Skeletal muscle satellite cell (primary cell): ENCODE measurements around the gene NNMT.

Experiments used
- H3K27me3 ChIP-seq: 2 replicates; pipeline ENCODE4 v1.7.0; 2013; ENCODE audit warnings: low read length; ENCODE audit not compliant: control insufficient read depth, insufficient read depth
- H3K36me3 ChIP-seq: 2 replicates; pipeline ENCODE4 v1.7.0; 2013; ENCODE audit warnings: mild to moderate bottlenecking, control low read depth, low read length; ENCODE audit not compliant: insufficient read depth
- H3K4me1 ChIP-seq: 2 replicates; pipeline ENCODE4 v1.7.0; 2013; ENCODE audit warnings: low read length; ENCODE audit not compliant: control insufficient read depth, insufficient read depth
- H3K4me2 ChIP-seq: 2 replicates; pipeline ENCODE4 v1.7.0; 2013; ENCODE audit warnings: mild to moderate bottlenecking, low read length
- H3K4me3 ChIP-seq: 2 replicates; pipeline ENCODE4 v1.7.0; 2013; ENCODE audit warnings: low read length
- H3K9ac ChIP-seq: 2 replicates; pipeline ENCODE4 v1.7.0; 2013; ENCODE audit warnings: mild to moderate bottlenecking, low read depth, low read length, moderate library complexity
- H3K9me3 ChIP-seq: replicated peaks from 2 replicates; pipeline ENCODE4 v1.7.0; 2013; ENCODE audit warnings: mild to moderate bottlenecking, control low read depth, low read length

The NNMT gene

GRCh38 chr11:114359342-114359741 is 63.1 kb downstream of the NNMT start:
- Histone ChIP-seq H3K4me2 (peak overlapping the region; percentile 46), H3K27me3 (no peaks in the 10 kb centered on the region), H3K4me1 (peaks cover 18% of the 10 kb centered on the region), H3K9me3 (no peaks in the 10 kb centered on the region), H3K9ac (peak overlapping the region; percentile 41), H3K4me3 (no peak overlapping the region), H3K36me3 (no peaks in the 10 kb centered on the region)

- no peaks in the 10 kb centered on the region for H3K27me3 ChIP-seq
- H3K4me2 ChIP-seq, result no peak overlapping the region
- no peak overlapping the region for H3K9ac ChIP-seq
- H3K4me3 ChIP-seq, result no peak overlapping the region
- H3K9me3 ChIP-seq, result no peaks in the 10 kb centered on the region
- H3K4me1 ChIP-seq, result peaks cover 36% of the 10 kb centered on the region
- no peaks in the 10 kb centered on the region for H3K36me3 ChIP-seq
These were observed 66.1 kb downstream of the NNMT start for GRCh38 chr11:114362326-114362725.

- no peaks in the 10 kb centered on the region for H3K27me3 ChIP-seq
- no peak overlapping the region for H3K4me2 ChIP-seq
- peaks cover 43% of the 10 kb centered on the region for H3K4me1 ChIP-seq
- no peak overlapping the region for H3K4me3 ChIP-seq
- H3K9me3 ChIP-seq, result no peaks in the 10 kb centered on the region
- H3K9ac ChIP-seq, result no peak overlapping the region
- no peaks in the 10 kb centered on the region for H3K36me3 ChIP-seq
These were observed 66.8 kb downstream of the NNMT start for GRCh38 chr11:114362958-114363357.
